ENCODE results near the gene UST. TPM values are rescaled to one million over a fixed set of nuclear protein-coding genes. Genes with fewer than 3 reads are reported as not detected.

The UST gene
- total and polyA plus RNA-seq, 2 donors (not counting 1 experiment from before 2014, with no cell fraction given) = 7.3 to 16.9 TPM

DNA sequence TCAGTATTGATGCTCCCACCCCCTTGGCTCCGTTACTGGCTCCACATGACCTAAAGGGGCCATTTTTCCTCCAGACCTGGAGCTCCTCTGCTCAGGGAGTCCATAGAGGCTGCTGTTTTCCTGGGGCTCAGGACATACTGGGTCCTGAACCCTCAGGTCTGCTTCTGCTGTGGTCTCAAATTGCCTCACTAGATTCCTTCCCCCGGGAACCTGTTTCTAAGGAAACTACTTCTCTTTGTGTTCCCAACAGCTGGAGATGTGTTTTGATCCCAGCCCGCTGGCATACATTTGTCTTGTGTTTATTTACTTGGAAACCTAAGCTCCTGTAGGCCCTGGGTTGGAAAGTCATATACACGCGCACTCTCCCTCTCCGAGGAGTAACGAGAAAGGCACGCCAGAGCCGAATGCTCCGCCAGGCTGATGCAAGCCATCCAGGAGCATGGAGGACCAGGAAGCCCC is 222.8 kb downstream of the UST start:
- Histone ChIP-seq H2AFZ (ENCODE audit: insufficient read depth, low read depth, low read length, poor library complexity, severe bottlenecking) (no peak overlapping the region), H3K4me1 (ENCODE audit: control insufficient read depth in 2 of 2, insufficient read depth in 2 of 2, low read length in 2 of 2) (peaks cover 10 to 17% of the 10 kb centered on the region in 2 donors), H3K27me3 (replicated peaks in 1 of 4; ENCODE audit: control extremely low read depth in 1 of 4, control insufficient read depth in 3 of 4, insufficient read depth in 4 of 4, low read length in 3 of 4) (no peaks in the 10 kb centered on the region), H4K20me1 (ENCODE audit: control insufficient read depth, insufficient read depth, low read length, poor library complexity, severe bottlenecking) (peaks cover 6% of the 10 kb centered on the region), H3K4me3 (ENCODE audit: control extremely low read depth in 1 of 5, extremely low read depth in 1 of 5, insufficient read depth in 1 of 5, low read depth in 2 of 5, low read length in 4 of 5) (no peak overlapping the region), H3K27ac (ENCODE audit: low read length in 2 of 2) (no peak overlapping the region), H3K9ac (ENCODE audit: low read length) (no peak overlapping the region), H3K79me2 (ENCODE audit: control insufficient read depth, insufficient read depth, low read length) (no peaks in the 10 kb centered on the region), H3K9me3 (ENCODE audit: control extremely low read depth in 1 of 3, control insufficient read depth in 2 of 3, insufficient read depth in 1 of 3, low read length in 2 of 3) (peaks cover 0 to 3% (median 0%) of the 10 kb centered on the region in 3 donors), H3K4me2 (replicated peaks; ENCODE audit: low read depth, low read length, poor library complexity, severe bottlenecking) (no peak overlapping the region), H3K36me3 (replicated peaks in 1 of 2; ENCODE audit: control extremely low read depth in 1 of 2, control insufficient read depth in 1 of 2, extremely low read depth in 1 of 2, insufficient read depth in 2 of 2, low read length in 1 of 2) (peaks cover 0 to 13% of the 10 kb centered on the region in 2 experiments)
- Mint-ChIP-seq H3K4me3 (no peak overlapping the region), H3K4me1 (peaks cover 19% of the 10 kb centered on the region), H3K27ac (no peak overlapping the region), H3K27me3 (no peaks in the 10 kb centered on the region), H3K9me3 (ENCODE audit: insufficient read depth) (no peaks in the 10 kb centered on the region)
- intact Hi-C loops (cut with micrococcal nuclease) = no loop called here
- TF ChIP-seq EZH2 (IDR thresholded peaks at IDR 0.05; ENCODE audit: borderline replicate concordance, insufficient read depth, low read depth, low read length, poor library complexity, severe bottlenecking) = no peak
- TF ChIP-seq CTCF (IDR thresholded peaks at IDR 0.05) = no peak
- ATAC-seq (ENCODE audit: low read depth) (no peak), DNase-seq (no peak)
- ChIA-PET CTCF (interaction anchor here (1.5 kb wide), 1 partner anchor 462 kb away, joined by 3 read pairs; no protein-coding TSS in a partner anchor), POLR2A (no interaction called here)
- WGBS (ENCODE audit: insufficient coverage) = over 99% methylated on average over 10 of the region's 10 CpGs

DNA sequence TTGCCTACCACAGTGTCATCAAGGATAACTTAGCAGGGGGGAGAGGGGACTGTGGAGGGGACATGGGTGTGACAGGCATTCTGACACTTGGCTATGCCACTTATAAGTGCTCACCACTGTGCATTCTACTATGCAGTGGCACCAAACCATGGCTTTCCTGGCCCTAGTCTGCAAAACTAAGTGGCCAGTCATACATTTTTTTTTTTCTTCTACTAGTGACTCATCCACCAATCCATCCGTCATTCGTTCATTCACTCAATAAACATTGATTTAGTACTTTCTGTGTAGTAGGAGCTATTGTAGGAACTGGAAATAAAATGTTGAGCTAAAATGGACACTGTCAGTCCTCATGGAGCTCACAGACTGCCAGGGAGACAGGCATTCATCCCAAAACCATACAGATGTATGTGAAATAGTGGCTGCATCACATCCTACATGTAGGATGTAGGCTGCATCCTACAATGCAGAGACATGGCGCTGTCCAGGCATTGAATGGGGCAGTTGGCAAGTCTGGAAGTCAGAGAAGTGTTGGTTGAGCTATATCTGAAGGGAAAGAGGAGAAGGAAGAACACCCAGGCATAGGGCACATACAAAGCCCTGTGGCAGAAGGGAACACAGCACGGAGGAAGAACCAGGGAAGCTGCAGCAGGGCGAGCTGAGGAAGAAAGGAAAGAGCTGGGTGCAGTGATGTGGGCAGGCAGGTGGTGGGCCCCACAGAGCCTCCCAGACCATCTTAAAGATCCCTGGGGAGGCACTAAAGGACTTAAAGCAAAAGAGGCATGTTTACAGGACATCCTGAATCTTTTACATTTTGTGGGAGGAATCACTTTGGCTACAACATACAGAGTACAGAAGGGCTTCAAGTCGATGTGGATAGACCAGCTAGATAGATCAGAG is 224.4 kb downstream of the UST start:
- H3K27ac Mint-ChIP-seq = peak overlapping the region; percentile 18
- ATAC-seq (ENCODE audit: low read depth) = no peak
- ChIA-PET CTCF (interaction anchor here (0.6 to 3.5 kb wide), 5 partner anchors 23 to 452 kb away, joined by 3 to 19 read pairs (median 3); no protein-coding TSS in a partner anchor), POLR2A (interaction anchor here (0.7 kb wide), 1 partner anchor 21 kb away, joined by 4 read pairs; no protein-coding TSS in a partner anchor)
- Histone ChIP-seq H3K79me2 (ENCODE audit: control insufficient read depth, insufficient read depth, low read length) (no peaks in the 10 kb centered on the region), H2AFZ (ENCODE audit: insufficient read depth, low read depth, low read length, poor library complexity, severe bottlenecking) (no peak overlapping the region), H3K27me3 (replicated peaks in 1 of 4; ENCODE audit: control extremely low read depth in 1 of 4, control insufficient read depth in 3 of 4, insufficient read depth in 4 of 4, low read length in 3 of 4) (no peaks in the 10 kb centered on the region), H4K20me1 (ENCODE audit: control insufficient read depth, insufficient read depth, low read length, poor library complexity, severe bottlenecking) (peaks cover 6% of the 10 kb centered on the region), H3K9ac (ENCODE audit: low read length) (no peak overlapping the region), H3K9me3 (ENCODE audit: control extremely low read depth in 1 of 3, control insufficient read depth in 2 of 3, insufficient read depth in 1 of 3, low read length in 2 of 3) (peaks cover 0 to 3% (median 0%) of the 10 kb centered on the region in 3 donors), H3K4me3 (ENCODE audit: control extremely low read depth in 1 of 5, extremely low read depth in 1 of 5, insufficient read depth in 1 of 5, low read depth in 2 of 5, low read length in 4 of 5) (no peak overlapping the region), H3K4me1 (ENCODE audit: control insufficient read depth in 2 of 2, insufficient read depth in 2 of 2, low read length in 2 of 2) (peaks cover 10 to 17% of the 10 kb centered on the region in 2 donors), H3K27ac (ENCODE audit: low read length in 2 of 2) (no peak overlapping the region), H3K4me2 (replicated peaks; ENCODE audit: low read depth, low read length, poor library complexity, severe bottlenecking) (no peak overlapping the region), H3K36me3 (replicated peaks in 1 of 2; ENCODE audit: control extremely low read depth in 1 of 2, control insufficient read depth in 1 of 2, extremely low read depth in 1 of 2, insufficient read depth in 2 of 2, low read length in 1 of 2) (peaks cover 1 to 2% of the 10 kb centered on the region in 2 experiments)
- H3K27me3 Mint-ChIP-seq = no peaks in the 10 kb centered on the region
- DNase-seq = no peak
- intact Hi-C loops (cut with micrococcal nuclease) = no loop called here
- no peaks in the 10 kb centered on the region for H3K9me3 Mint-ChIP-seq (ENCODE audit: insufficient read depth)
- H3K4me3 Mint-ChIP-seq = no peak overlapping the region
- no peak for TF ChIP-seq CTCF (IDR thresholded peaks at IDR 0.05)
- TF ChIP-seq EZH2 (IDR thresholded peaks at IDR 0.05; ENCODE audit: borderline replicate concordance, insufficient read depth, low read depth, low read length, poor library complexity, severe bottlenecking) = no peak
- H3K4me1 Mint-ChIP-seq = peaks cover 19% of the 10 kb centered on the region
- WGBS (ENCODE audit: insufficient coverage) = 52% methylated on average over 4 of the region's 6 CpGs
